ENCODE data around the gene CD320. TPM values are rescaled to one million over a fixed set of nuclear protein-coding genes. Genes with fewer than 3 reads are reported as not detected.

The CD320 gene
- total and polyA plus RNA-seq, 8 donors = 30.4 to 58.3 (median 34.5) TPM

- Histone ChIP-seq H3K36me3 (peaks cover 0 to 62% of the 10 kb centered on the region in 2 donors), H3K27ac (peak overlapping the region in 1 of 2 donors; percentile 45)
- intact Hi-C loops (cut with DNase I) = no loop called here
Measured at GRCh38 chr19:8310342-8311055, 2.3 kb upstream of the CD320 start.

GRCh38 chr19:8308891-8309291 is 733 bp upstream of the CD320 start:
- DNase-seq = peak in 2 of 4 donors; percentile 27 to 51
- peaks cover 13 to 56% of the 10 kb centered on the region in 2 donors for H3K4me1 ChIP-seq
- H3K4me3 ChIP-seq = peak overlapping the region; percentile 46 to 53
- no peak for TF ChIP-seq CTCF (IDR thresholded peaks at IDR 0.05)
- H3K27me3 ChIP-seq = peaks cover 0 to 5% of the 10 kb centered on the region in 2 donors
- H3K36me3 ChIP-seq = peaks cover 0 to 46% of the 10 kb centered on the region in 2 donors
- intact Hi-C loops (cut with DNase I) = no loop called here
- no peak for ATAC-seq
- H3K27ac ChIP-seq = peak overlapping the region; percentile 13 to 74
- no peaks in the 10 kb centered on the region for H3K9me3 ChIP-seq

More at GRCh38 chr19:8310342-8311055, 2.3 kb upstream of the CD320 start:
- ATAC-seq (no peak), DNase-seq (peak in 2 of 4 donors; percentile 18 to 24)
- Histone ChIP-seq H3K4me1 (peaks cover 13 to 61% of the 10 kb centered on the region in 2 donors), H3K9me3 (no peaks in the 10 kb centered on the region), H3K4me3 (no peak overlapping the region), H3K27me3 (peaks cover 0 to 5% of the 10 kb centered on the region in 2 donors)
- no peak for TF ChIP-seq CTCF (IDR thresholded peaks at IDR 0.05)

- H3K4me3 ChIP-seq = peak overlapping the region; percentile 46 to 53
- peak in 2 of 4 donors; percentile 24 to 60 for DNase-seq
- H3K36me3 ChIP-seq = peaks cover 0 to 43% of the 10 kb centered on the region in 2 donors
- H3K27me3 ChIP-seq = peaks cover 0 to 5% of the 10 kb centered on the region in 2 donors
- no peaks in the 10 kb centered on the region for H3K9me3 ChIP-seq
- H3K27ac ChIP-seq = peak overlapping the region in 1 of 2 donors; percentile 74
- H3K4me1 ChIP-seq = peaks cover 13 to 56% of the 10 kb centered on the region in 2 donors
- intact Hi-C loops (cut with DNase I) = no loop called here
- TF ChIP-seq CTCF (IDR thresholded peaks at IDR 0.05) = no peak
- peak; percentile 6 for ATAC-seq
Measured at GRCh38 chr19:8307400-8307964, 676 bp downstream of the CD320 start.

GRCh38 chr19:8306235-8307054 is 1.7 kb downstream of the CD320 start:
- peak overlapping the region in 1 of 2 donors; percentile 53 for H3K4me3 ChIP-seq
- intact Hi-C loops (cut with DNase I) = no loop called here
- DNase-seq = peak in 2 of 4 donors; percentile 28 to 41

More at GRCh38 chr19:8306235-8307054, 1.7 kb downstream of the CD320 start:
- Histone ChIP-seq H3K27me3 (peaks cover 0 to 5% of the 10 kb centered on the region in 2 donors), H3K9me3 (no peaks in the 10 kb centered on the region), H3K36me3 (peaks cover 0 to 42% of the 10 kb centered on the region in 2 donors), H3K27ac (no peak overlapping the region), H3K4me1 (peaks cover 13 to 48% of the 10 kb centered on the region in 2 donors)
- no peak for TF ChIP-seq CTCF (IDR thresholded peaks at IDR 0.05)
- no peak for ATAC-seq

All from left lung (tissue), 10 donors.